Activated T-cell treated with anti-CD3 and anti-CD28 coated beads, Interleukin-2, amount 50 U/mL, for 72 hours (primary cell): ENCODE measurements around the gene STKLD1. TPM values are rescaled to one million over a fixed set of nuclear protein-coding genes. Genes with fewer than 3 reads are reported as not detected.
"Not testable (repeated sequence)": the region's sequence is repeated elsewhere in the genome, so short reads cannot be mapped to it uniquely, and the experiment has no call there.

Experiments used
- ATAC-seq, 2 donors: fragments of 150-1000 bp; cut with Tn5 transposase; replicated peaks in 1 of 2; 2 replicates each; pipeline ENCODE4 v1.10.0; 2021; ENCODE audit warnings: moderate library complexity in 2 of 2, mild to moderate bottlenecking in 1 of 2
- DNase-seq, 2 donors: peaks; one replicate each; pipeline ENCODE4 v3.0.0; 2021 to 2022; ENCODE audit warnings: mixed read lengths in 1 of 2
- H3K27ac Mint-ChIP-seq: one replicate; pipeline ENCODE4 v1.8.0; 2022; ENCODE audit warnings: mild to moderate bottlenecking, moderate library complexity, mixed read lengths
- H3K27me3 Mint-ChIP-seq: one replicate; pipeline ENCODE4 v1.8.0; 2022; ENCODE audit warnings: low read depth, mixed read lengths
- H3K36me3 Mint-ChIP-seq, 2 donors: one replicate each; pipeline ENCODE4 v1.8.0; 2022; ENCODE audit warnings: mixed read lengths in 2 of 2, mild to moderate bottlenecking in 1 of 2; ENCODE audit not compliant: insufficient read depth in 2 of 2
- H3K4me1 Mint-ChIP-seq: one replicate; pipeline ENCODE4 v1.8.0; 2022; ENCODE audit warnings: low read depth, mixed read lengths
- H3K4me3 Mint-ChIP-seq, 2 donors: one replicate each; pipeline ENCODE4 v1.8.0; 2022; ENCODE audit warnings: mild to moderate bottlenecking in 2 of 2, mixed read lengths in 2 of 2, moderate library complexity in 2 of 2
- H3K9me3 Mint-ChIP-seq, 2 donors: one replicate each; pipeline ENCODE4 v1.8.0; 2022; ENCODE audit warnings: mixed read lengths in 2 of 2
- total RNA-seq, 2 donors: library from RNA; stranded (reverse); gene quantifications; one replicate each; pipeline ENCODE4 v1.2.3, GENCODE V29; 2022

The STKLD1 gene
- total RNA-seq, 2 donors from 2014 or later = 0.88 to 1.3 TPM

- Mint-ChIP-seq H3K9me3 (no peaks in the 10 kb centered on the region), H3K36me3 (peaks cover 43 to 53% of the 10 kb centered on the region in 2 donors), H3K27ac (peak overlapping the region; percentile 100), H3K4me3 (peak overlapping the region; percentile 94 to 96), H3K27me3 (no peaks in the 10 kb centered on the region), H3K4me1 (peaks cover 78% of the 10 kb centered on the region)
- DNase-seq = no peak
- ATAC-seq = no peak
These were observed 4.0 kb upstream of the STKLD1 start for GRCh38 chr9:133372144-133372543.

- Mint-ChIP-seq H3K36me3 (peaks cover 30 to 38% of the 10 kb centered on the region in 2 donors), H3K9me3 (no peaks in the 10 kb centered on the region), H3K4me1 (peaks cover 57% of the 10 kb centered on the region), H3K4me3 (peak overlapping the region; percentile 96 to 98), H3K27me3 (no peaks in the 10 kb centered on the region), H3K27ac (peak overlapping the region; percentile 100)
- DNase-seq (peak; percentile 46 to 54), ATAC-seq (peak; percentile 22)
These were observed 1.5 kb upstream of the STKLD1 start for GRCh38 chr9:133374612-133375115.

GRCh38 chr9:133375116-133375723 is 946 bp upstream of the STKLD1 start:
- DNase-seq (peak; percentile 42 to 43), ATAC-seq (no peak)
- peaks cover 26 to 33% of the 10 kb centered on the region in 2 donors for H3K36me3 Mint-ChIP-seq
- H3K27ac Mint-ChIP-seq = peak overlapping the region; percentile 100
- peaks cover 51% of the 10 kb centered on the region for H3K4me1 Mint-ChIP-seq
- peak overlapping the region; percentile 96 to 98 for H3K4me3 Mint-ChIP-seq
- no peaks in the 10 kb centered on the region for H3K9me3 Mint-ChIP-seq
- no peaks in the 10 kb centered on the region for H3K27me3 Mint-ChIP-seq

- H3K4me3 Mint-ChIP-seq = peak overlapping the region in 1 of 2 donors; percentile 75
- not testable (repeated sequence) for DNase-seq, ATAC-seq, H3K9me3 Mint-ChIP-seq, H3K27me3 Mint-ChIP-seq, H3K27ac Mint-ChIP-seq
- peaks cover 11 to 22% of the 10 kb centered on the region in 2 donors for H3K36me3 Mint-ChIP-seq
- peaks cover 31% of the 10 kb centered on the region for H3K4me1 Mint-ChIP-seq
These were observed 1.1 kb downstream of the STKLD1 start for GRCh38 chr9:133377280-133377679.

- no peaks in the 10 kb centered on the region for H3K27me3 Mint-ChIP-seq
- H3K27ac Mint-ChIP-seq = no peak overlapping the region
- peaks cover 26% of the 10 kb centered on the region for H3K4me1 Mint-ChIP-seq
- H3K9me3 Mint-ChIP-seq = no peaks in the 10 kb centered on the region
- peaks cover 9 to 18% of the 10 kb centered on the region in 2 donors for H3K36me3 Mint-ChIP-seq
- DNase-seq (no peak), ATAC-seq (no peak)
- no peak overlapping the region for H3K4me3 Mint-ChIP-seq
These were observed 1.6 kb downstream of the STKLD1 start for GRCh38 chr9:133377721-133378216.

- H3K9me3 Mint-ChIP-seq = no peaks in the 10 kb centered on the region
- no peak overlapping the region for H3K4me3 Mint-ChIP-seq
- H3K4me1 Mint-ChIP-seq = peaks cover 18% of the 10 kb centered on the region
- H3K36me3 Mint-ChIP-seq = peaks cover 9 to 14% of the 10 kb centered on the region in 2 donors
- H3K27me3 Mint-ChIP-seq = no peaks in the 10 kb centered on the region
- H3K27ac Mint-ChIP-seq = no peak overlapping the region
- ATAC-seq = no peak
- DNase-seq = no peak
These were observed 2.3 kb downstream of the STKLD1 start for GRCh38 chr9:133378408-133378962.

GRCh38 chr9:133379153-133380086 is 3.3 kb downstream of the STKLD1 start:
- Mint-ChIP-seq H3K9me3 (no peaks in the 10 kb centered on the region), H3K4me3 (no peak overlapping the region), H3K27me3 (no peaks in the 10 kb centered on the region)

GRCh38 chr9:133380734-133381133 is 4.6 kb downstream of the STKLD1 start:
- H3K27me3 Mint-ChIP-seq = no peaks in the 10 kb centered on the region
- no peak overlapping the region for H3K27ac Mint-ChIP-seq
- peaks cover 10% of the 10 kb centered on the region for H3K4me1 Mint-ChIP-seq
- ATAC-seq = no peak
- H3K36me3 Mint-ChIP-seq = no peaks in the 10 kb centered on the region
- H3K9me3 Mint-ChIP-seq = no peaks in the 10 kb centered on the region
- H3K4me3 Mint-ChIP-seq = no peak overlapping the region
- DNase-seq = no peak

More at GRCh38 chr9:133379153-133380086, 3.3 kb downstream of the STKLD1 start:
- no peak for ATAC-seq
- DNase-seq = no peak
- Mint-ChIP-seq H3K27ac (no peak overlapping the region), H3K4me1 (peaks cover 10% of the 10 kb centered on the region), H3K36me3 (peaks cover 7% of the 10 kb centered on the region in 2 donors)

- no peak overlapping the region for H3K27ac Mint-ChIP-seq
- ATAC-seq = no peak
- no peaks in the 10 kb centered on the region for H3K36me3 Mint-ChIP-seq
These were observed 6.5 kb downstream of the STKLD1 start for GRCh38 chr9:133382507-133383141.

GRCh38 chr9:133383438-133383837 is 7.3 kb downstream of the STKLD1 start:
- Mint-ChIP-seq H3K4me3 (no peak overlapping the region), H3K9me3 (no peaks in the 10 kb centered on the region), H3K4me1 (no peaks in the 10 kb centered on the region), H3K27me3 (no peaks in the 10 kb centered on the region), H3K27ac (no peak overlapping the region), H3K36me3 (no peaks in the 10 kb centered on the region)
- DNase-seq (no peak), ATAC-seq (no peak)

More at GRCh38 chr9:133382507-133383141, 6.5 kb downstream of the STKLD1 start:
- DNase-seq = no peak
- H3K4me3 Mint-ChIP-seq = no peak overlapping the region
- H3K4me1 Mint-ChIP-seq = no peaks in the 10 kb centered on the region
- H3K27me3 Mint-ChIP-seq = no peaks in the 10 kb centered on the region
- no peaks in the 10 kb centered on the region for H3K9me3 Mint-ChIP-seq

- peaks cover 4% of the 10 kb centered on the region for H3K27me3 Mint-ChIP-seq
- H3K4me3 Mint-ChIP-seq = no peak overlapping the region
These were observed 8.7 kb downstream of the STKLD1 start for GRCh38 chr9:133384736-133385321.

GRCh38 chr9:133385452-133385851 is 9.3 kb downstream of the STKLD1 start:
- Mint-ChIP-seq H3K4me1 (no peaks in the 10 kb centered on the region), H3K4me3 (no peak overlapping the region), H3K27ac (no peak overlapping the region), H3K27me3 (peaks cover 5% of the 10 kb centered on the region), H3K9me3 (no peaks in the 10 kb centered on the region), H3K36me3 (no peaks in the 10 kb centered on the region)
- DNase-seq (no peak), ATAC-seq (no peak)

More at GRCh38 chr9:133384736-133385321, 8.7 kb downstream of the STKLD1 start:
- ATAC-seq (no peak), DNase-seq (no peak)
- H3K27ac Mint-ChIP-seq = no peak overlapping the region
- no peaks in the 10 kb centered on the region for H3K4me1 Mint-ChIP-seq
- no peaks in the 10 kb centered on the region for H3K9me3 Mint-ChIP-seq
- H3K36me3 Mint-ChIP-seq = no peaks in the 10 kb centered on the region
